HuH-7.5 (cell line): Measurements from ENCODE around the gene EPHA2.
A peak's percentile ranks its signal among the peaks of the same experiment; 100 is the strongest.
"Not testable (repeated sequence)": the region's sequence is repeated elsewhere in the genome, so short reads cannot be mapped to it uniquely, and the experiment has no call there.

Experiments used
- DNase-seq: peaks from one replicate; pipeline ENCODE4 v3.0.0; 2011; ENCODE audit warnings: low spot score

Gene EPHA2

GRCh38 chr1:16183765-16184556 is 28.1 kb upstream of the EPHA2 start:
- DNase-seq: no peak

GRCh38 chr1:16183179-16183578 is 27.3 kb upstream of the EPHA2 start:
- no peak for DNase-seq

- DNase-seq: peak; percentile 76
Measured at GRCh38 chr1:16181887-16182719, 26.2 kb upstream of the EPHA2 start.

- no peak for DNase-seq
Measured at GRCh38 chr1:16180291-16180824, 24.5 kb upstream of the EPHA2 start.

- DNase-seq: no peak
Measured at GRCh38 chr1:16178596-16179497, 23.0 kb upstream of the EPHA2 start.

GRCh38 chr1:16177306-16177705 is 21.4 kb upstream of the EPHA2 start:
- no peak for DNase-seq

GRCh38 chr1:16176653-16177052 is 20.8 kb upstream of the EPHA2 start:
- no peak for DNase-seq

- DNase-seq: no peak
Measured at GRCh38 chr1:16175610-16176553, 20.0 kb upstream of the EPHA2 start.

GRCh38 chr1:16174886-16175598 is 19.2 kb upstream of the EPHA2 start:
- DNase-seq: no peak

GRCh38 chr1:16174261-16174868 is 18.5 kb upstream of the EPHA2 start:
- DNase-seq: no peak

- no peak for DNase-seq
Measured at GRCh38 chr1:16173447-16174260, 17.8 kb upstream of the EPHA2 start.

GRCh38 chr1:16172964-16173446 is 17.1 kb upstream of the EPHA2 start:
- no peak for DNase-seq

- DNase-seq: no peak
Measured at GRCh38 chr1:16172218-16172830, 16.5 kb upstream of the EPHA2 start.

- DNase-seq: no peak
Measured at GRCh38 chr1:16171314-16172151, 15.7 kb upstream of the EPHA2 start.

GRCh38 chr1:16170283-16170673 is 14.4 kb upstream of the EPHA2 start:
- DNase-seq: no peak

GRCh38 chr1:16168622-16169360 is 12.9 kb upstream of the EPHA2 start:
- DNase-seq: no peak

GRCh38 chr1:16168144-16168495 is 12.3 kb upstream of the EPHA2 start:
- not testable (repeated sequence) for DNase-seq
